Upper lobe of left lung (tissue), 4 donors: Measurements from ENCODE around the gene APBB2.

ENCODE experiments used
- CTCF ChIP-seq, 6 experiments: fragments of 450-650 bp in 4 of 6; fragments of 200-600 bp in 2 of 6; sonication (generic) in 2 of 6; IDR thresholded peaks; one replicate each; pipeline ENCODE4 v1.5.1; 2016 to 2019; ENCODE audit warnings: antibody characterized with exemption in 6 of 6
- EP300 ChIP-seq, 4 donors: sonication (generic); formaldehyde crosslinking; IDR thresholded peaks; one replicate each; pipeline ENCODE4 v1.5.1; 2017; ENCODE audit warnings: antibody characterized with exemption in 4 of 4, control low read depth in 2 of 4
- POLR2A ChIP-seq, 4 donors: fragments of 450-650 bp; IDR thresholded peaks; one replicate each; pipeline ENCODE4 v1.5.1; 2016 to 2017; ENCODE audit warnings: antibody characterized with exemption in 4 of 4, mild to moderate bottlenecking in 2 of 4
- POLR2AphosphoS5 ChIP-seq, 2 donors: sonication (generic); formaldehyde crosslinking; IDR thresholded peaks; one replicate each; pipeline ENCODE4 v1.5.1; 2017; ENCODE audit warnings: antibody characterized with exemption in 2 of 2

- TF ChIP-seq POLR2A (IDR thresholded peaks at IDR 0.05): no peak
- no peak for TF ChIP-seq CTCF (IDR thresholded peaks at IDR 0.05)
- TF ChIP-seq POLR2AphosphoS5 (IDR thresholded peaks at IDR 0.05): no peak
- TF ChIP-seq EP300 (IDR thresholded peaks at IDR 0.05): no peak
Observed at GRCh38 chr4:41012911-41013310, 201.4 kb downstream of the APBB2 start.
